Panc1 (cell line): ENCODE results near the gene PPP1R27. TPM values are rescaled to one million over a fixed set of nuclear protein-coding genes. Genes with fewer than 3 reads are reported as not detected.

Experiments
- ATAC-seq: fragments of 200-7000 bp; cut with Tn5 transposase; 2 replicates; pipeline ENCODE4 v1.9.1; 2020; ENCODE audit warnings: mild to moderate bottlenecking, moderate library complexity
- BruUV-seq: library from RNA; stranded (reverse); fragments of 400-500 nt; replicated peaks from 2 replicates; lab custom pipeline; 2021; lab: Mats Ljungman, UMichigan
- CTCF ChIA-PET: fragments of 300-600 bp; sonication (Branson Sonifier 250); formaldehyde crosslinking; loops from one replicate; lab custom pipeline; 2022; ENCODE audit warnings: antibody characterized with exemption; lab: Charles Lee
- POLR2A ChIA-PET: fragments of 300-600 bp; sonication (Branson Sonifier 250); formaldehyde crosslinking; loops from one replicate; lab custom pipeline; 2022; ENCODE audit warnings: antibody characterized with exemption; lab: Charles Lee
- DNase-seq: peaks from one replicate; pipeline ENCODE4 v3.0.0-alpha.2; 2010; ENCODE audit warnings: low read depth, low spot score
- H3K27ac ChIP-seq: 2 replicates; pipeline ENCODE4 v1.5.1; 2011; ENCODE audit warnings: mild to moderate bottlenecking, low read length, inconsistent platforms
- H3K27me3 ChIP-seq: fragments of 200-500 bp; sonication (Bioruptor generic); 2 replicates; pipeline ENCODE4 v1.6.0; 2014; ENCODE audit warnings: low read length, inconsistent platforms; ENCODE audit not compliant: control insufficient read depth, insufficient read depth
- H3K36me3 ChIP-seq: fragments of 200-500 bp; sonication (Bioruptor generic); 2 replicates; pipeline ENCODE4 v1.5.1; 2014; ENCODE audit warnings: inconsistent platforms, mild to moderate bottlenecking, low read length, moderate library complexity; ENCODE audit not compliant: control insufficient read depth, insufficient read depth
- H3K4me1 ChIP-seq: 2 replicates; pipeline ENCODE4 v1.5.1; 2011; ENCODE audit warnings: inconsistent platforms, mild to moderate bottlenecking, low read length, moderate library complexity; ENCODE audit not compliant: control insufficient read depth, insufficient read depth
- H3K4me3 ChIP-seq, 2 experiments: 2 replicates each; pipeline ENCODE4 v1.5.1; 2011 to 2012; ENCODE audit warnings: low read depth in 2 of 2, low read length in 2 of 2, mild to moderate bottlenecking in 2 of 2, inconsistent platforms in 1 of 2, moderate library complexity in 1 of 2
- H3K9me3 ChIP-seq: fragments of 200-500 bp; sonication (Bioruptor generic); 2 replicates; pipeline ENCODE4 v1.5.1; 2014; ENCODE audit warnings: low read depth, mild to moderate bottlenecking, inconsistent platforms, low read length, moderate library complexity; ENCODE audit not compliant: control insufficient read depth, insufficient read depth
- POLR2AphosphoS5 ChIP-seq: IDR thresholded peaks from 2 replicates; pipeline ENCODE4 v1.6.1; 2012; ENCODE audit warnings: mild to moderate bottlenecking, low read depth, low read length, moderate library complexity
- SIN3A ChIP-seq: IDR thresholded peaks from 2 replicates; pipeline ENCODE4 v1.6.1; 2012; ENCODE audit warnings: low read depth, mild to moderate bottlenecking, low read length, moderate library complexity, borderline replicate concordance; ENCODE audit not compliant: insufficient read depth
- TCF7L2 ChIP-seq: IDR thresholded peaks from 2 replicates; pipeline ENCODE4 v1.6.1; 2011; ENCODE audit warnings: mild to moderate bottlenecking, low read depth, low read length, inconsistent platforms
- in situ Hi-C: cut with HindIII; loops from 2 replicates; pipeline ENCODE4 v1.10.0; 2016; ENCODE audit warnings: low sequenced_read_pairs, low pct_unique_long_range_greater_than_20kb
- intact Hi-C: fragments of 100-400 bp; cut with micrococcal nuclease; formaldehyde crosslinking; loops from one replicate; pipeline ENCODE4 v1.10.0; 2022; ENCODE audit not compliant: unreplicated experiment
- total RNA-seq: library from RNA; stranded (reverse); gene quantifications from one replicate; pipeline ENCODE4 v1.2.1, GENCODE V29; 2021; ENCODE audit not compliant: unreplicated experiment
- TF ChIP-seq, protein P1 (sequence below), 2 experiments: IDR thresholded peaks; 2 replicates each; pipeline ENCODE4 v1.6.1; 2011 to 2012; ENCODE audit warnings: low read depth in 2 of 2, control low read depth in 1 of 2, low read length in 1 of 2, mild to moderate bottlenecking in 1 of 2, moderate library complexity in 1 of 2; ENCODE audit not compliant: insufficient read depth in 1 of 2
- TF ChIP-seq, protein P2 (sequence below): fragments of 450-650 bp; IDR thresholded peaks from 2 replicates; pipeline ENCODE4 v1.5.1; 2017; ENCODE audit warnings: mild to moderate bottlenecking

The PPP1R27 gene
- total RNA-seq, 1 experiment from 2014 or later, result not detected

DNA sequence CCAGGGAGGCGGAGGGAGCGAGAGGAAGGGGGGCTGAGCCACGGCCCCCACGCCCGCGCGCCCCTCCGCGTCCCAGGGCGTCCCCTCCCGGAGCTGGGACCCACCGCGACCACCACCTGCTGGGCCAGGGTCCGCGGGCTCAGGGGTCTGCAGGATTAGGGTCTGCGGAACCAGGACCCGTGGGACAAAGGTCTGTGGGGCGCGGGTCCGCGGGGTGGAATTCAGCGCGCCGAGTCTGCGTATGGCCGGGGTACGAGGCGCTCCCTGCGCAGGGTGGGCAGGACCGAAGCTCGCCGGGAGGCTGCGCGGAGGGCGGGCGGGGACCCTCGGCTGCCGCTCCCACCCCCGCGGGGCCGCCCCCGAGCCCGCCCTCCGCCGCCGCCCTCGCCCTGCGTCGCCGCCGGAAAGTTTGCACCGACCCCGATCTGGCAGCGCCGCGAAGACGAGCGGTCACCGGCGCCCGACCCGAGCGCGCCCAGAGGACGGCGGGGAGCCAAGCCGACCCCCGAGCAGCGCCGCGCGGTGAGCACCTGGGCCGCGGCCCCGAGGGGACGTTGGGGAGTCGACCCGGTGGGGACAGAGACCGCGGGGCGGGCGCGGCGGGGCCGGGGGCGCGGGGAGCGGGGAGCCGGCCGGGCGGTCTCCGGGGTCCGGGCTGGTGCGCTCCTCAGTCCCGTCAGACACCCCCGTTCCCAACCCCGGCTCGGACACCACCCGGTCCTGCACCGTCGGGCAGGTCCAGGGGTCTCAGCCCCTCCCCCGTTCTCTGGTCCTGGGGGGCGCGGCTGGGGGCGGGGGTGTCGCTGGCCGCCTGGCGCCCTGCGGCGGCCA, 30.9 kb downstream of the PPP1R27 start, which contains the start of gene GCGR:
Gene GCGR, plus strand, starts transcription at position 423 of the 831 bp plus-strand sequence. CDS start 4,869 bp downstream, outside the sequence.
- BruUV-seq, result no TSS peak
- in situ Hi-C loops, result no loop called here
- ATAC-seq, result 0 out of 2 replicates have a peak, but pooled peaks have one; percentile 3

DNA sequence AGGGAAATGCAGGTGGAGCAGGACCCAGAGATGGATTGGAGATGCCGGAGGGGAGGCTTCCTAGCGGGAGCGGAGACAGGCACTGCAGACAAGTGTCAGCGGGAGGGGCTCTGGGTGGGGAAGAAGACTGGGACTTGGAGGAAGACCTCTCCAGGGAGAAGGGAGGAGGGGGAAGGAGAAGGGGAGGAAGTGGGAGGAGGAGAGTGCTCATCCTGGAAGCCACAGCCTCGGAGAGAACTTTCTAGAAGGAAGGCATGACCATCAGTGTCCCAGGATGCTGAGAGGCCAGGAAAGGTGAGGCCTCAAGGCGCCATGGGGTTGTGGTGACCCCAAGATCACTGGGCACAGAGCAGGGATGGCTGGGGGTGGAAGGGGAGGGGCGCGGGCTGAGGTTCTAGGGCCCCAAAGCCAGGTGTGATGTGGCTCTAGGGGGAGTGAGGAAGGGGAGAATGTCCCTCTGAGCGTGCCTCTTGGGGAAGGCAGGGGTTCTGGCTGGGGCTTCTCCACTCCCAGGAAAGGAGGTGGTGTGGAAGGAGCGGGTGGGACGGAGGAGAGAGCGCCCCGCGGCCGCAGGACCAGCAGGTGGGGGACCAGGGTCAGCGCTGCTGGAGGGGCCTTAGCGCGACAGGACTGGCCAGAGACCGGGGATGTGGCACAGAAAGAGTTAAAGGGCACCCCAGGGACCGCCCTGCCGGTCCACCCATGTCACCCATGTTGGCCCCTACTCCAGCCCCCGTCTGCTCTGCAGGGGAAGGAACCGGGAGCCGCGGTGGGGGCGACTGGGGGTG, 31.8 kb downstream of the PPP1R27 start:
- BruUV-seq, result no TSS peak
- Histone ChIP-seq H3K9me3 (no peaks in the 10 kb centered on the region), H3K27me3 (no peaks in the 10 kb centered on the region; the same call in 1 of the 2 replicates), H3K36me3 (no peaks in the 10 kb centered on the region), H3K4me1 (peaks cover 5% of the 10 kb centered on the region), H3K4me3 (no peak overlapping the region), H3K27ac (no peak overlapping the region)
- TF ChIP-seq, protein P1, sequence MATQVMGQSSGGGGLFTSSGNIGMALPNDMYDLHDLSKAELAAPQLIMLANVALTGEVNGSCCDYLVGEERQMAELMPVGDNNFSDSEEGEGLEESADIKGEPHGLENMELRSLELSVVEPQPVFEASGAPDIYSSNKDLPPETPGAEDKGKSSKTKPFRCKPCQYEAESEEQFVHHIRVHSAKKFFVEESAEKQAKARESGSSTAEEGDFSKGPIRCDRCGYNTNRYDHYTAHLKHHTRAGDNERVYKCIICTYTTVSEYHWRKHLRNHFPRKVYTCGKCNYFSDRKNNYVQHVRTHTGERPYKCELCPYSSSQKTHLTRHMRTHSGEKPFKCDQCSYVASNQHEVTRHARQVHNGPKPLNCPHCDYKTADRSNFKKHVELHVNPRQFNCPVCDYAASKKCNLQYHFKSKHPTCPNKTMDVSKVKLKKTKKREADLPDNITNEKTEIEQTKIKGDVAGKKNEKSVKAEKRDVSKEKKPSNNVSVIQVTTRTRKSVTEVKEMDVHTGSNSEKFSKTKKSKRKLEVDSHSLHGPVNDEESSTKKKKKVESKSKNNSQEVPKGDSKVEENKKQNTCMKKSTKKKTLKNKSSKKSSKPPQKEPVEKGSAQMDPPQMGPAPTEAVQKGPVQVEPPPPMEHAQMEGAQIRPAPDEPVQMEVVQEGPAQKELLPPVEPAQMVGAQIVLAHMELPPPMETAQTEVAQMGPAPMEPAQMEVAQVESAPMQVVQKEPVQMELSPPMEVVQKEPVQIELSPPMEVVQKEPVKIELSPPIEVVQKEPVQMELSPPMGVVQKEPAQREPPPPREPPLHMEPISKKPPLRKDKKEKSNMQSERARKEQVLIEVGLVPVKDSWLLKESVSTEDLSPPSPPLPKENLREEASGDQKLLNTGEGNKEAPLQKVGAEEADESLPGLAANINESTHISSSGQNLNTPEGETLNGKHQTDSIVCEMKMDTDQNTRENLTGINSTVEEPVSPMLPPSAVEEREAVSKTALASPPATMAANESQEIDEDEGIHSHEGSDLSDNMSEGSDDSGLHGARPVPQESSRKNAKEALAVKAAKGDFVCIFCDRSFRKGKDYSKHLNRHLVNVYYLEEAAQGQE (IDR thresholded peaks at IDR 0.05; ENCODE audit: insufficient read depth in 1 of 2, low read depth in 2 of 2, low read length in 1 of 2), result no peak
- TF ChIP-seq TCF7L2 (no peak), POLR2AphosphoS5 (no peak), SIN3A (no peak)
- TF ChIP-seq, protein P2, sequence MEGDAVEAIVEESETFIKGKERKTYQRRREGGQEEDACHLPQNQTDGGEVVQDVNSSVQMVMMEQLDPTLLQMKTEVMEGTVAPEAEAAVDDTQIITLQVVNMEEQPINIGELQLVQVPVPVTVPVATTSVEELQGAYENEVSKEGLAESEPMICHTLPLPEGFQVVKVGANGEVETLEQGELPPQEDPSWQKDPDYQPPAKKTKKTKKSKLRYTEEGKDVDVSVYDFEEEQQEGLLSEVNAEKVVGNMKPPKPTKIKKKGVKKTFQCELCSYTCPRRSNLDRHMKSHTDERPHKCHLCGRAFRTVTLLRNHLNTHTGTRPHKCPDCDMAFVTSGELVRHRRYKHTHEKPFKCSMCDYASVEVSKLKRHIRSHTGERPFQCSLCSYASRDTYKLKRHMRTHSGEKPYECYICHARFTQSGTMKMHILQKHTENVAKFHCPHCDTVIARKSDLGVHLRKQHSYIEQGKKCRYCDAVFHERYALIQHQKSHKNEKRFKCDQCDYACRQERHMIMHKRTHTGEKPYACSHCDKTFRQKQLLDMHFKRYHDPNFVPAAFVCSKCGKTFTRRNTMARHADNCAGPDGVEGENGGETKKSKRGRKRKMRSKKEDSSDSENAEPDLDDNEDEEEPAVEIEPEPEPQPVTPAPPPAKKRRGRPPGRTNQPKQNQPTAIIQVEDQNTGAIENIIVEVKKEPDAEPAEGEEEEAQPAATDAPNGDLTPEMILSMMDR, result no peak
- in situ Hi-C loops, result no loop called here
- POLR2A ChIA-PET, result no interaction called here
- intact Hi-C loops, result no loop called here
- ATAC-seq (no peak), DNase-seq (no peak)
- CTCF ChIA-PET, result no interaction called here

More for the DNA sequence above, 30.9 kb downstream of the PPP1R27 start, which contains the start of gene GCGR:
- no peaks in the 10 kb centered on the region for H3K36me3 ChIP-seq
- ChIA-PET POLR2A (interaction anchor here (0.5 kb wide), 1 partner anchor 121 kb away, joined by 3 read pairs; the partner anchor contains the start of gene ARL16), CTCF (no interaction called here)
- H3K27me3 ChIP-seq, result no peaks in the 10 kb centered on the region; the same call in 1 of the 2 replicates
- H3K4me3 ChIP-seq, result peak within 1 kb of the TSS; percentile 22 to 38
- no peak for DNase-seq
- peaks cover 5% of the 10 kb centered on the region for H3K4me1 ChIP-seq
- intact Hi-C loops, result no loop called here
- no peak within 1 kb of the TSS for H3K27ac ChIP-seq
- H3K9me3 ChIP-seq, result no peaks in the 10 kb centered on the region
- TF ChIP-seq, protein P2, result no peak
- no peak for TF ChIP-seq SIN3A
- TF ChIP-seq TCF7L2, result no peak
- TF ChIP-seq, protein P1 (IDR thresholded peaks at IDR 0.05; ENCODE audit: insufficient read depth in 1 of 2, low read depth in 2 of 2, low read length in 1 of 2), result no peak
- TF ChIP-seq POLR2AphosphoS5, result no peak
